Ammon's horn (tissue), 1 donor: ENCODE data around the gene LGR4.

Source experiments
- DNase-seq: peaks from one replicate; pipeline ENCODE4 v3.0.0-alpha.2; 2016; ENCODE audit warnings: low spot score

LGR4 gene

DNA sequence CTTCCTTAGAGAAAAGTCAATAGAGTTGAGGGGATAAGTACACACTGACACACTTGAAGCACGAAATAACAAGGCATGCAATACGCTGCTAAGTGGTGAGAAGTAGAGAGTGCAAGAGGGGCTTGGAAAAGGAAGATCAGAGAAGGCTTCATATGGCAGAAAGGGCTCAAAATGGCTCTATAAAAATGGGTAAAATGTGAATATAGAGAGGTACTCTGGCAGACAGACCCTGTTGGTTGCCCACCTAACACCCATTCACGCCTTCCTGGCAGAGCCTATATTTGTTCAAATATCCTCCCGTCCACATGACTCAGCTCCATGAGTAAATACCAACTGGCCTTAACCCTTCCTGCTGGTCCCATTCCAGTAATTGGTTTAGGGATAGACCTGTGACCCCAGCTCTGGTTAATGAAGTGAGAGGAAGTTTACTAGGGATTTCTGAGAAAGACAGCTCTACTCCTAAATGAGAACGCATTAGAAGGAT lies 70.7 kb downstream of the LGR4 start:
- no peak for DNase-seq

DNA sequence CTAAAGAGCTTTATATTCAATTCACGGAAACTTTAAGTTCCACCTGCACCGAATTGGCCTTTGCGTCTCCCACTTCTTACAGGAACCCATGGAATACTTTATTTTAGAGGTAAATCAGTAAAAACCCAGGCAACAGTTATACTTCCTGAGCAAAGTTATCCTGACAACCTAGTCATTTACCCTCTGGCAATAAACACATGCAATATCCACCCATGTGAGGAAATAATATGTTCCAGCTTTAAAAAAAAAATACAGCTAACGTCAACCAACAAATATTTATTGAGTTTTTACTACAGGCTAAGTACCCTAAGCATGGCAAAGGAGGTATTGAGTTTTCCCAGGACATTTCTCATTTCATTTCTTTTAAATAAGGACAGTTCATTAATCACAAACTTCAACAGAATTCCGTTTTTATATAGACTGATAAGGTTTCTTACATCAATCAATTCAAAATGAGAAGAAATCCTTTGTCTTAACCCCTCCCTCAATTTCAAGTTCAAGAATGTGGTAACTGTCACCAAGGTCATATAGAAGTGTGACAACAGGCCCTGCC lies 71.2 kb downstream of the LGR4 start:
- DNase-seq: no peak

DNA sequence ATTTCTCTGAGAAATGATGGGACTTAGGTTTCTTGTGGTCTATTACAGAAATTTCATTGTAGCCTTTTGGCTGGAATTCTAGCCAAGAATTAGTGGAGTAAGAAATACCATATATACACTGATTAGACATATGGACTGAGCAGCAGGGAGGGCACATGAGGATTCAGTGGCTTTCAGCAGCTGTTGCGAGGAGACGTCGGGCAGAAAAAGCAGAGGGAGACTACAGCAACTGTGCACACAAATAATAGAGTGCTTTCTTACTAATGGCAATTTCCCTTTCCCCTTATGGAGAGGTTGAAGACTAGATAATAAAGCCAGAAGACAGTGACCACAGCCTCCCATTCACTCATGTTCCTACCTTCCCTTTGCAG lies 74.2 kb downstream of the LGR4 start:
- no peak for DNase-seq

DNA sequence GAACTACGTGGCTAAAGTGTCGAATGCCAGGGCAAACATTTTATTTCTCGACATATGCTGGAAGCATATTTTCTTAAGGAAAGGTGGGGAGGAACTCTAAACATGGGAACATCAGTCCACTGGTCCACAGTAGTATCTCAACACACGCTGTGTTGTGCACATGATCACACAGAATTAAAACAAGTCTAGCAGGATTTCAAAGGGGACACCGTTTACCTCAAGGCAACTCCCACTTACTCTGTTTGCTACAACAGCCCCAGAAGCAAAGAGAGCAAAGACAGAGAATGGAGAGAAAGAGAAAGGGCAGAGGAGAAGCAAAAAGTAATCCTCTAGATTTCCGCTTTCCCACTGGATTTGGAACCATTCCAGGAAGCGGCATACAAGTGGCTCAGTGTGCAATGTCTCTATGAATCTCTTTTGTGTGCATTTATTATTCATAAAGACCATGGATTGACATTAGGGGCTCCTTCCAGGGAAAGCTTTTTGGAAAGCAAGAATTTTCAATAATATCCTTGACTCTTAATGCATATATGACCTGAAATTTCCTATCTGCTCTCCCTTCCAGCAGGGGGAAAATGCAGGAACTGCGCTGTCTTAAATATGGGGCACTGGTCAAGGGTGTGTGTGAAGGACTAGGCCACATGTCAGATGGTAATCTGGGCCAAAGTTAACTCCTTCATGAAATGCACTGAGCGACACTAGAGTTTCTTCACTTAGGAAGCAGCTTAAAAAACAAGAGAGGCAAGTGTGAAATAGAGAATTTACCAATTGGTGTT lies 74.8 kb downstream of the LGR4 start:
- no peak for DNase-seq

DNA sequence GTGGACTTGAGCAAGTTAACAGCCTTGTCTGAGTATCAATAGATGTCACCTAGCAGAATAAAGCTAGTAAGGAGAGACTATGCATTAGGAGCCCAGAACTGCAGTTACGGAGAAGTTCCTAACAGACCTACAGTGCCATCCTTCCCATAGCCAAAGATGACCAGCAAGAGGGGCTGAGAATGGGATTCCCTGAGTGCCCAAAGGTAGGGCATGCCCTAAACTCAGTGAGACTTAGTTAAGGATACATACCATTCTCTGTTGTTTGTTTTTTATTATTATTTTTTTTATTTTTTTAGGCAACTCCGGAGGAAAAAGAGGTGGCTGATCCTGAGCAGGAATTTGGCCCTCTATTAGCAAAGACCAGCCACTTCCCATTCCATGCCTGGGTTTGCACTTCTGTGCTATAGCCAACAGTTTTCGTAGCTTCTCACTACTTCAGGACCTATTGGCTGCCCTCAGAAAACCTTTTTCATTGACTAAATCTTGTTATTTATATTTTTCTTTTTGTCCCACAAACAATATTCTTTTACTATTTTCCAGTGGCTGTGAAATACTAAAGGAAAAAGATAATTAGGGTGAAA lies 76.2 kb downstream of the LGR4 start:
- DNase-seq: no peak

DNA sequence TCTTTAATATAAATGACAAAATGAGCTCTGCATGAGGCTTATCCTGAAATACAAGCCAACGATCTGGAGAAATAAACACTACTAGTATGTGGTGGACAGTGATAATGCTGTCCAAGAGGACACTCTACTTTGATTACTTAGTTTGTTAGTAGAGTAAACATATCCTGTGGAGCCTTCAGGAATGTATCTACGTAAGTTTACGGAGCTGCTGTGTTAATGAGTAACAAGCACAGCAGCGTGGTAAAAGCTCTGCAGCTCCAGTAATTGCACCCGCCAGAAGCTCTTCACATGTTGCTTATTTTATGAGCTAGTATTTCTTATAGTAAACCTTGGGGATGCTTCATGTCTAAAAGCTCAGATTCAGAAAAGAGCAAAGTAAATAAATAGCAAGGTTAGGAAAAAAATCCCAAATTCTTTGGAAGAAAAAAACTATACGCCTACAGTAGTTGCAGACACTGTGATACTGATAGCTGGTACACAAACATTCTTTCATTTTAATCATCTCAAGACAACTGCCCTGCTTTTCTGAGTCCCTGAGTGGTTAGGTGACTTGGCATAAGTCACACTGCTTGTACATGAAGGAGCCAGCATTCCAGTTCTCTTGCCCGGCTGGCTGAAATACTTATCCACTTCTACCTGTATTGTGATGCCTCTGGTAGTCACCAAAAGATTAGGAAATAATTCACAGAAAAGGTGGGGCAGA lies 76.9 kb downstream of the LGR4 start:
- DNase-seq: no peak

DNA sequence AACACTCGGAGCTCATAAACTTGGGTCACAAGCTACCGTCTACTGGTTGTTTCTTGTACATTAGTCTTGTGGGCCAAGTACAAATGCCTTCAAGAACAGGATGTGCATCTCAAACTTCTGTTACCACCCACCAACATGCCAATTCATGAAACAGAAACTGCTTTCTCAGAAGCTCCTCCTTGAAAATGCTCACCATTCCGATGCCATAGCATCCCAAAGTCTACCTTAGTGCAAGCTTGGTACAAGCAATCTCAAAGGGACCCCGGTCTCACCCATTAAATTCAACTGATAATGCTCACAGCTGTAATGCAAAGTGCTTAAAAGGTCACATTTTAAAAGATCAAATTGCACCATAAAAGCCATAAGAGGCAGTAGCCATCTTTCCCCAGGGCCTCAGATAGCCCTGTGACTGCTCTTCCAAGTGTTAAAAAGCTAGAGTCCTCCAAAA lies 77.8 kb downstream of the LGR4 start:
- no peak for DNase-seq

DNA sequence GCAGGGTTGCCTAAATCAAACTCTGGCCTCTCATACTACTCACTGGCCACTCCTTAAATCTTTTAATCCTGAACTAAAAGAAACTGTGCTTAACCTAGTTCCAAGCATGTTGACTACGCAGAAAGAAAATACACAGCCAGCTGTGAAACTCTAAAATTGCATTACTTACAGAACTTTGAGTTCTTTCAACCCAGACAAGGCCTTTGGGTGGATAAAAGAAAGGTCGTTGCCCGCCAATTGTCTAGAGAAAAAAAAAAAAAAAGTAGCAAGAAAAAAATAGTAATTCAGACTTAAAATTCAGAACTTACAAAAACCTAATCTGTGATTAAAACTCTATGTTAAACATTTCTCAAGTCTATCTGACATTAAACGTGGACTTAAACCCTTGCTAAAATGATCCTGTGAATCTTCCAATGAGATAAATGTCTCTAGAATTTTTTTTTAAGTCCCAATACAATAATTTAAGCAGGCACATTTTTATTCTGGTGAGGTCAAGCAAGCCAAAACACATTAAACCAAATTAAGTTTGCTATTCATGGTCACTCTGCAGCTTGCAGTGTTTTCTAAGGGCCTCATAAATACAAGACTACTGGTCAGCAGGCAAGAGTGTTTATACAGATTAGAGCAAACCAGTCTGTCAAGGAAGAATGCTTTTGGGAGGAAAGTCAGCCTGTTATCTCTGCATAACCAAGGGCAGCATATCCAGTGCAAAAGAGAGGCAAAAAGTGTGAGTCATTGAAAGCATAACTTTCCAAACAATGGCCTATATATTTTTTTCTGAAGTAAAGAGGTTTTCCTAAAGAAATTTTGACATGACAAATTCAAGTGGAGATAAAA lies 80.1 kb downstream of the LGR4 start:
- DNase-seq: no peak

DNA sequence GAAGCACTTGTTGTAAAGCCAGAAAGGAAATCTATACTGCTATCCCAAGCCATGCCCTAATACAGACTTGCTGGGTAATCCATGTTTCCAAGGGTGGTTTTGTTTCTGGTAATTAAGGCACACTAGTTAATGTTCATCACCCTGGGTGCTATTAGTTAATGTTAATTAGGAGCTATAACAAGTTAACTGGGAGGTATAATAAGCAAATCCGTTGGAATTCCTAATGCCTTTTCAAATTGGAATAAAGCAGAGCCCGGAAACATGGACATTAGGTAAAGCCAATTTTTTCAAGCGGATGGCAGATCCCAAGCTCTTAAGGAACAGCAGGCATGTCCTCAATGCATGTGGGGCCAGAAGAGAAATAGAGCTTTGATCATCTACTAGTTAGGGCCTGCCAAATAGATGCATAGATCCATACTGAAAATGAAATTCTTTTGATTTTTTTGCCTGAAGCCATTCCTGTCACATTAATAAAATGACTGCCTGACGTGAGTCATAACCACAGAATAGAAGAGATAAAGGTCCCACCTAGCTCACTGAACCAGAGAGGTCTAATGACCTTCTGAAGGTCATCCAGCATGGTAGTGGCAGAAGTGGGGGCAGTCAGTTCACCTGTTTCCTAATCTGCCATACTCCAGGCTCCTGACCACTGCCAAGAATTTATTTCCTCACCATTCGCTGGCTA lies 81.1 kb downstream of the LGR4 start:
- no peak for DNase-seq

DNA sequence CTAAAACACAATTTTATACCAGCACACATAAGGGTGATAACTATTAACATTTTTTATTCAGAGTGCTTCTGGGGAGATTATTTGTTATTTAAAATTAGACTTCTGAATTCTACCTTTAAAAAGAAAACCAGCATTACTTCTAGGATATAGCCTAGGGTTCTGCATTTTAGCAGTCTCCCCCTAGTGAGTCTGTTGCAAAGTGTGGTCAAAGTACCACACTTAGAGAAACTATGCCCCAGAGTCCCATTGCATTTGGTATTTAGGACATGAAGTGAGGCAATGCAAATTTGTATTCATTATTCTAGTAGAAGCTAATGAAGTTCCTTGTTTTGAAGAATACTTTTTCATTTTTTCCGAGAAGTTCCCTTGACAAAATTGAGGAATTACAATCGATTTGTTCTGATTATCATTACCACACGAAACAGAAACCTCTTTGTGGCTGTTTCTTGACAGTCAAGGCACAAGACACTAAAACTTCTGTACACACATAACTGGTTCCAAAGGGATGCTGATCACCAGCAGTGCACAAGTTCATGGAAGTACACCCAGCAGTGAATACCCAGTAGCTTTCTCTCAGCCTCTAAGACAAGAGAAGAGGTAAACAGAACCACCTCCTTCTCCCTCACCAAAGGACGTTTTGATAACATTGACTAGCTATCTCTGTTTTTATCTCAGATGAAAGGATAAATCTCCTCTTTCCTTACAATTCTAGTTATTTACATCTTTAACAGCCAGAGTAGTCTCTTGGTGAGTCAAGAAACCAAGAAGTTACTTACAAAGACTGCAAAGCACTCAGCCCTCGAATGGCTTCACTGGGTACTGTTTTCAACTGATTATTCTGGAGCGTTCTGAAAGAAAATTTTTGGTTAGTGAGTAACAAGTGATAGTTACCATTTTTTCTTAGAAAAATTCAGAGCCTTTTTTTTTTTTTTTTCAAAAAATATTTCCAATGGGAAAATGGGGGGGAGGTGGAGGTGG lies 82.0 kb downstream of the LGR4 start:
- no peak for DNase-seq

DNA sequence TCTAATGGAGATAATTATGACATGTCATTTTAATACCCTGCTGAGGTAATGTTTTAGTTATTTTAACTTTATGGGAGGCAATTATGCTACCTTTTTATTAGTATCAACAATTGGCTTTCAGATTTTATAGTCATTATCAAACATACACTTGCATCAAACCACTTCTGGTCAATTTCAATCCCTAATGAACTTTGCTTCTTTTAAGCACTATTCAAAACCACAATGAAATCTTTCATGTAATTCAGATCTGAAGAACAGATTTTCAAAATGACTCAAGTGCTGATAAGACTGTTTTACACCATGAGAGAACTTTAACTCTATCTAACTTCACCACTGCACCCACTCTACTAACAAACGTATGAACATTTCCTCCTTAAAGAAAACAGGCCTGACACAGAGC lies 83.7 kb downstream of the LGR4 start:
- no peak for DNase-seq

DNA sequence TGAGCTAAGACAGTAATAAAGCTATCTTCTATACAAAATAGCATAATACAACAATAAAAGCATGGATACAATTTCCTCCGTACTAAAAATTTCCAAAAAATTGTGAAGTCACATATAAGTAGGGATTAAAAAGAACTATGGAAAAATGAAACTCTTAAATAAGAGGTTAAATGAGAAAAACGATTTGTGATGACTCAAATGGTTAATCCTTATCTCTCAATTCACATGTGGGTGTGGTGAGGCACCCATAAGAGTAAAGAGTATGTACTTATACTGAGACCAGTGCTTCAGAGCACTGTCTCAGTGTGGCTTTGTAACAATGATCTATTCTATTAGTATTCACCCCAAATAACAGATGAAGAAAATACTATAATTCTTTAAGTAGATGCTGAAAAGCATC lies 84.6 kb downstream of the LGR4 start:
- DNase-seq: no peak

DNA sequence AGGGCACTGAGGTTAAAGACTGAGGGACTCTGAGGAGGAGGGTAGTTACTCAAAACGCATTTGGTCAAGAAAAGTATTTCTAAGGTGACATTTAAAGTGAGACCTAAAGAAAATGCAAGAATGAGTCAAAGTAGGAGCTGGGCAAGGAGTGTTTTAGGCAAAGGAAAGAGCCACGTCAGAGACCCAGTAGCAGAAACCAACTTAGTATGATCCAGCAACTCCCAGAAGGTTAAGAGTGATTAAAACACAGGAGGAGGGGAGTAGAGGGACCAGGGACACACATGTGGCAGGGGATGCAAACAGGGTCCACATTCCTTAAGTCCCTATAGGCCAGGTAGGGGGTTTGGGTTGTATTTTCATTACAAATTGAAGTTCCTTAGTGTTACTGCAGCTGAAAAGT lies 85.2 kb downstream of the LGR4 start:
- DNase-seq: no peak

DNA sequence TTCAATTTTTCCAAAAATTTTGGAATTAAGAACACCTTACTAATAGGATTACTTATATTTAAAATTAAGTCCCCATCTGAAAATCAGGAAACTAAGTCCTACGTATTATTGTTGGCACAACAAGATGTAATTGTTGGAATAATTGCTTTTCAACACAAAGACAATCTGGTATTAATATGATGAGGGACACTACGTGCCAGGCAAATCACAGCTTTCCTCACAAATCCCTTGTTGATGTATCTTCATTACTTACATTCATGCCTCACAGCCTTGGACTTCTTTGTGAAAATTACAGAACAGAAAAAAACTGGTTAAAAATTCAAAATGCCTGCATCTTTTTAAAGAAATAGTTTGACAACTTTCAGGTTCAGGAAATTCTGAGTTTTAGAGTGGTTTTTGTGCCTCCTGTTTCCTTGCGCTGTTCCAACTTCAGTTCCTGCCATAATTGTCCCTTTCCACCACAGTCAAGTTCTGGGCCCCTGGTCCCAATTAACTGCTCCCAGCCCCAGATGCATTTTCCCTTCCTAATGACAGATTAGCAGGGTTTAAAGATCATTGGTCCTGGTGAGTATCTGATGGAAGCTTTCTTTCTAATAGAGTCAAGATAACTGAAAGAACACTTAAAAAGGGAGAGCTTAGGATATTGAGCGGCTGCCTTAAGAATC lies 86.3 kb downstream of the LGR4 start:
- no peak for DNase-seq

DNA sequence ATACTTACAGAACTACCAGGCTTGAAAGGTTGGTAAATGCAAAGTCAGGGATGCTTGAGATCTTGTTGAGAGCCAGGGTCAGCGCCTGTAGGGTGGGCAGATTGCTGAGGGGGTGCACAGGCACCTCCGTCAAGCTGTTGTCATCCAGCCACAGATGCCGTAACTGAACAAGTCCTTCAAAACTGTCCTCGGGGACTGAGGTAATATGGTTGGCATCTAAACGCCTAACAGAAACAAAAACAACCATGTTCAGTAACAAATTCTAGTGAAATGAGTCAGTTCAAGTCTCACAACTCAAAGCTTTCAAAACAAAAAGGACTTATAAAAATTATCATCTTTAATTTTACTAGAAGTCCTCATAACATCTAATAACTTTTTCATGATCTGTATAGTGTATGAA lies 87.3 kb downstream of the LGR4 start:
- no peak for DNase-seq

DNA sequence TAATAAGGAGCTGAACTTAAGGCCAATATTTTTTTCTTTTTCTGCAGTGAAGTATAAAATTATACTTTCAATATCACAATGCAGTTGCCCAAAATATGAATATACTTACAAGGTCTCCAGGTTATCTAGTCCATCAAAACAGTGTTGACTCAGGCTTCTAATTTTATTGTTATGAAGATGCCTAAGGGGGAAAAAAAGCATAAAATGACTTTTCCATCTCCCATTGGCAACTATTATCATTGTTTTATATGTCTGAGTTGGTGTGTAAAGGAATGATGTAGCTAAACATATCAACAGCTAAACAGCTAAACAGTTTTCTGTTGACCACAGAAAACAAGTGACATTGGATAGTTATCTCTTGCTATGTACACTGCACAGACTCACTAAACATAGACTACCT lies 88.4 kb downstream of the LGR4 start:
- DNase-seq: no peak

DNA sequence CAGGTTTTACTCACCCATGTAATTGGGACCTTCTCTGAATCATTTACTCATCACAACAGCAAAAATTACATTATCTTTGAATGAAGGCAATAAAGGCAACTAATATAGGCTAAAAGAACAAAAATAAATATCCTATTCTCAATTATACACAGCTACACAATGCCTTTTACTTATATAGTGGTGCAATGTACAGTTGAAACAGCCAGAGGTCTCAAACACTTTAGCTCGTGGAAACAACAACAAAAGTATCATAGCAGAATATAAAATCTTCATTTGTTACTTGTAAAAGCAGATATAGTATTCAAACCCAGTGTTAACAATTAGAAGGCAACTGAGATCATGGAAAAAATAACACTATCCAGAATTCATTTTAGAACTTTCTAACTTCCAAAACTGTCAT lies 88.9 kb downstream of the LGR4 start:
- no peak for DNase-seq

DNA sequence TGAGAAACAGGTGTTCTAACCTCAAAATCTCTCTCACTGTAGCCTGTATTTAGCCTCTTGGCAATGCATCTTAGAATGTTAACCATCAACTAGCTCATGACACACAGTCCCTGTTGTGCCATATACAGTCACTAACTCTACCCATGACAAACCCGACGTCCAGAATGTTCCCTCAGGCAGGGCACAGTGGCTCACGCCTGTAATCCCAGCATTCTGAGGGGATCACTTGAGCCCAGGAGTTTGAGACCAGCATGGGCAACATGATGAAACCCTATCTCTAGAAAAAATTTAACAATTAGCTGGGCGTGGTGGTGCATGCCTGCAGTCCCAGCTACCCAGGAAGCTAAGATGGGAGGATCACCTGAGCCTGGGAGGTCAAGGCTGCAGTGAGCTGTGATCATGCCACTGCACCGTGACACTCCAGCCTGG lies 91.3 kb downstream of the LGR4 start:
- no peak for DNase-seq

DNA sequence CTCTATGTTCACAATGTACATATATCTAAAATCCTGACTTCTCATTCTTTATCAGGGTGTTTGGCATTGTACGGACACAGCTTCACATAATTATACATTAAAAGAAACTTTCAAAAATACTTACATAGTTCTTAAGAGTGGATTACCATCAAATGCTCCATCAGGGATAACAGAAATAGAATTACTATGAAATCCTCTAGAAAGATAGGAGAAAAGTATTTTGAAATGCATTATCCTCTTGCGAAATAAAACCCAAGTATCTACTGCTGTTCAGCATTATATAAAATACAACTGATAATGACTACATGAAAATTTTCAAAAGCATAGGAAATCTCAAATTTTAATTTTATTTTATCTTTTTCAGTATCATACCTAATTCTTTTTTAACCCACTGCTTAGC lies 91.8 kb downstream of the LGR4 start:
- no peak for DNase-seq

DNA sequence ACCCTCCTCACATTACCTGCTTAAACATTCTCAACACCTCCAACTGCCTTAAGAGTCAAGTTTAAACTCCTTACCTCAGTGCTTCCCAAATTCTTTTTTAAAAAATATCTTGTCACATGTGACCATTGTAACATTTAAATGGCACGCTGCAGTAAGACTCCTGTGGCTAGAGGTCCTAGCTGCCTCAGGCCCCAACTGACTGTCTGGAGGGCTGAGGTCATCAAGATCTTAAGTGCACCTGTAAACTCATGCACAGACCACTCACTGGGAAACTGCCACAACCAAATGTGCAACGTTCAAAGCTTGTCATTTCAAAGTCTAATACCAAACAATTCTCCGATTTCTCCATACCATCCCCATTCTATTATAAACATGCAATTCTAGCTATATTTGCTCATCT lies 93.1 kb downstream of the LGR4 start:
- no peak for DNase-seq
